H1 (cell line): ENCODE measurements around the gene LRRC45. TPM values are rescaled to one million over a fixed set of nuclear protein-coding genes. Genes with fewer than 3 reads are reported as not detected.

Source experiments
- CTCF ChIA-PET: fragments of 300-600 bp; sonication (Branson Sonifier 250); formaldehyde crosslinking; loops from one replicate; lab custom pipeline; 2021; ENCODE audit not compliant: partially characterized antibody; lab: Charles Lee
- POLR2A ChIA-PET: fragments of 300-600 bp; sonication (Branson Sonifier 250); formaldehyde crosslinking; loops from one replicate; lab custom pipeline; 2021; ENCODE audit warnings: inconsistent platforms; ENCODE audit not compliant: partially characterized antibody; lab: Charles Lee
- DNase-seq, 2 experiments: peaks; one replicate each; pipeline versions ENCODE4 v3.0.0 to v3.0.0-alpha.2; 2010 to 2022; ENCODE audit warnings: low spot score in 2 of 2, low read depth in 1 of 2, mixed read lengths in 1 of 2
- FAIRE-seq: peaks from 2 replicates; lab custom pipeline; 2011; peaks lifted over from hg19 to GRCh38; lab: Jason Lieb, UNC
- H2AFZ ChIP-seq: 2 replicates; pipeline ENCODE4 v1.8.1; 2012; ENCODE audit warnings: low read length, inconsistent platforms
- H2AK5ac ChIP-seq: 2 replicates; pipeline ENCODE4 v1.6.1; 2013; ENCODE audit warnings: low read depth, low read length
- H2BK120ac ChIP-seq: replicated peaks from 2 replicates; pipeline ENCODE3; 2013; ENCODE audit warnings: low read depth, low read length, inconsistent platforms
- H2BK12ac ChIP-seq: 2 replicates; pipeline ENCODE4 v1.6.1; 2013; ENCODE audit warnings: low read depth, low read length
- H2BK15ac ChIP-seq: 2 replicates; pipeline ENCODE4 v1.6.1; 2013; ENCODE audit warnings: low read length
- H2BK20ac ChIP-seq: 2 replicates; pipeline ENCODE4 v1.6.1; 2013; ENCODE audit warnings: low read length
- H2BK5ac ChIP-seq: 2 replicates; pipeline ENCODE4 v1.6.1; 2013; ENCODE audit warnings: low read depth, low read length
- H3K14ac ChIP-seq: 2 replicates; pipeline ENCODE4 v1.6.1; 2013; ENCODE audit warnings: inconsistent platforms; ENCODE audit not compliant: insufficient read length
- H3K18ac ChIP-seq: 2 replicates; pipeline ENCODE4 v1.6.1; 2013; ENCODE audit warnings: low read length; ENCODE audit errors: extremely low read depth
- H3K23ac ChIP-seq: 2 replicates; pipeline ENCODE4 v1.6.1; 2013; ENCODE audit warnings: inconsistent platforms; ENCODE audit not compliant: insufficient read length
- H3K23me2 ChIP-seq: 2 replicates; pipeline ENCODE4 v1.6.1; 2013; ENCODE audit warnings: low read depth, low read length
- H3K27ac ChIP-seq: 2 replicates; pipeline ENCODE4 v1.6.1; 2011; ENCODE audit warnings: low read depth, low read length, inconsistent platforms
- H3K27me3 ChIP-seq, 4 experiments: replicated peaks in 1 of 4; 1 replicate in 1 of 4; 2 replicates in 3 of 4; pipeline versions ENCODE4 v1.6.1 to v1.8.1; 2011 to 2013; ENCODE audit warnings: low read length in 3 of 4, mild to moderate bottlenecking in 3 of 4, inconsistent platforms in 2 of 4, mixed read lengths in 2 of 4, moderate library complexity in 1 of 4; ENCODE audit not compliant: control insufficient read depth in 3 of 4, insufficient read depth in 3 of 4; ENCODE audit errors: extremely low read depth in 1 of 4
- H3K36me3 ChIP-seq, 4 experiments: 2 replicates each; pipeline versions ENCODE4 v1.6.1 to v1.8.1; 2011 to 2013; ENCODE audit warnings: mild to moderate bottlenecking in 4 of 4, low read length in 3 of 4, moderate library complexity in 2 of 4, control low read depth in 1 of 4, inconsistent platforms in 1 of 4; ENCODE audit not compliant: insufficient read depth in 4 of 4, control insufficient read depth in 2 of 4
- H3K4ac ChIP-seq: replicated peaks from 2 replicates; pipeline ENCODE3; 2013; ENCODE audit warnings: low read length, low read depth, mixed read lengths, inconsistent platforms; ENCODE audit not compliant: insufficient read length
- H3K4me1 ChIP-seq, 4 experiments: replicated peaks in 1 of 4; 1 replicate in 1 of 4; 2 replicates in 3 of 4; pipeline versions ENCODE4 v1.6.1 to v1.8.1; 2011 to 2013; ENCODE audit warnings: low read length in 3 of 4, inconsistent platforms in 2 of 4, mixed read lengths in 1 of 4; ENCODE audit not compliant: insufficient read depth in 4 of 4, control insufficient read depth in 3 of 4
- H3K4me2 ChIP-seq, 2 experiments: 2 replicates each; pipeline versions ENCODE4 v1.6.1 to v1.8.1; 2011 to 2013; ENCODE audit warnings: low read depth in 2 of 2, low read length in 2 of 2, control low read depth in 1 of 2, inconsistent platforms in 1 of 2, mild to moderate bottlenecking in 1 of 2; ENCODE audit not compliant: insufficient read depth in 1 of 2
- H3K4me3 ChIP-seq, 4 experiments: fragments of 200-600, 300-600 bp in 1 of 4; sonication (generic), shearing (Covaris generic), sonication (Bioruptor Twin) in 1 of 4; 2 replicates each; pipeline versions ENCODE4 v1.5.1 to v1.8.1; 2011 to 2016; ENCODE audit warnings: low read length in 4 of 4, low read depth in 3 of 4, control low read depth in 2 of 4, inconsistent platforms in 2 of 4, mild to moderate bottlenecking in 2 of 4, mixed read lengths in 1 of 4, moderate library complexity in 1 of 4; ENCODE audit not compliant: insufficient read depth in 2 of 4; ENCODE audit errors: extremely low read depth in 1 of 4
- H3K56ac ChIP-seq: replicated peaks from 2 replicates; pipeline ENCODE3; 2013; ENCODE audit warnings: low read depth, mild to moderate bottlenecking, mixed read lengths, low read length, inconsistent platforms; ENCODE audit not compliant: insufficient read length
- H3K79me1 ChIP-seq: 2 replicates; pipeline ENCODE4 v1.6.1; 2013; ENCODE audit warnings: low read depth, low read length, control low read depth
- H3K79me2 ChIP-seq, 2 experiments: 2 replicates each; pipeline versions ENCODE4 v1.6.1 to v1.8.1; 2012 to 2013; ENCODE audit warnings: low read length in 2 of 2, mild to moderate bottlenecking in 2 of 2, inconsistent platforms in 1 of 2; ENCODE audit not compliant: insufficient read depth in 2 of 2, control insufficient read depth in 1 of 2
- H3K9ac ChIP-seq, 4 experiments: replicated peaks in 1 of 4; 1 replicate in 1 of 4; 2 replicates in 3 of 4; pipeline versions ENCODE4 v1.6.1 to v1.8.1; 2011 to 2013; ENCODE audit warnings: low read depth in 3 of 4, low read length in 3 of 4, control low read depth in 2 of 4, mild to moderate bottlenecking in 2 of 4, moderate library complexity in 2 of 4, inconsistent platforms in 1 of 4; ENCODE audit errors: extremely low read depth in 1 of 4
- H3K9me3 ChIP-seq, 2 experiments: 2 replicates each; pipeline versions ENCODE4 v1.6.1 to v1.8.1; 2012 to 2013; ENCODE audit warnings: mild to moderate bottlenecking in 2 of 2, moderate library complexity in 2 of 2, control low read depth in 1 of 2, inconsistent platforms in 1 of 2, low read depth in 1 of 2, low read length in 1 of 2, mixed read lengths in 1 of 2; ENCODE audit not compliant: insufficient read depth in 2 of 2
- H4K20me1 ChIP-seq, 2 experiments: replicated peaks in 1 of 2; 2 replicates each; pipeline versions ENCODE3 to v1.8.1; 2011 to 2013; ENCODE audit warnings: inconsistent platforms in 2 of 2, low read length in 2 of 2, mild to moderate bottlenecking in 1 of 2; ENCODE audit not compliant: insufficient read depth in 2 of 2, control insufficient read depth in 1 of 2
- H4K5ac ChIP-seq: 2 replicates; pipeline ENCODE4 v1.6.1; 2013; ENCODE audit warnings: low read length, low read depth, mixed read lengths, inconsistent platforms; ENCODE audit not compliant: insufficient read length
- H4K8ac ChIP-seq: 2 replicates; pipeline ENCODE4 v1.8.0; 2013; ENCODE audit warnings: mild to moderate bottlenecking, moderate library complexity, low read length, inconsistent platforms; ENCODE audit not compliant: insufficient read depth; ENCODE audit errors: extremely low read depth
- H4K91ac ChIP-seq: replicated peaks from 2 replicates; pipeline ENCODE3; 2013; ENCODE audit warnings: low read length, mixed read lengths, inconsistent platforms; ENCODE audit not compliant: insufficient read length
- ATF2 ChIP-seq: IDR thresholded peaks from 2 replicates; pipeline ENCODE4 v1.6.1; 2012; ENCODE audit warnings: low read length, inconsistent platforms
- HDAC2 ChIP-seq, 2 experiments: fragments of 300-600 bp in 1 of 2; sonication (generic) in 1 of 2; IDR thresholded peaks; 2 replicates each; pipeline ENCODE4 v1.6.1; 2011 to 2012; ENCODE audit warnings: low read depth in 2 of 2, low read length in 2 of 2, mild to moderate bottlenecking in 2 of 2, moderate library complexity in 2 of 2, borderline replicate concordance in 1 of 2, inconsistent platforms in 1 of 2
- POU5F1 ChIP-seq: IDR thresholded peaks from 2 replicates; pipeline ENCODE4 v1.6.1; 2011; ENCODE audit warnings: low read depth, mild to moderate bottlenecking, low read length, moderate library complexity
- RBBP5 ChIP-seq: IDR thresholded peaks from 2 replicates; pipeline ENCODE4 v1.7.1; 2012; ENCODE audit warnings: low read depth, mild to moderate bottlenecking, inconsistent platforms, low read length, moderate library complexity, borderline replicate concordance
- SIRT6 ChIP-seq: IDR thresholded peaks from one replicate; pipeline ENCODE4 v1.7.1; 2012; ENCODE audit warnings: low read length, inconsistent platforms
- TEAD4 ChIP-seq: IDR thresholded peaks from 2 replicates; pipeline ENCODE4 v1.6.1; 2012; ENCODE audit warnings: low read depth, low read length, inconsistent platforms, mixed read lengths
- ZNF274 ChIP-seq: IDR thresholded peaks from 2 replicates; pipeline ENCODE4 v1.7.0; 2012; ENCODE audit warnings: low read length, borderline replicate concordance; ENCODE audit errors: extremely low read depth
- WGBS, 2 experiments: shearing (Covaris generic) in 1 of 2; methylation state at CpG; one replicate each; pipeline versions ENCODE4 v1.1.6 to v1.1.7; 2013 to 2015; ENCODE audit warnings: low lambda C conversion rate in 2 of 2, mixed read lengths in 2 of 2, inconsistent platforms in 1 of 2, low coverage in 1 of 2, missing lambda C conversion rate in 1 of 2; ENCODE audit not compliant: insufficient replicate concordance in 2 of 2, insufficient coverage in 1 of 2, insufficient read length in 1 of 2; ENCODE audit errors: extremely low coverage in 1 of 2, missing lambda C conversion rate in 1 of 2; 5-methylcytosine and 5-hydroxymethylcytosine counted together
- polyA plus RNA-seq, 7 experiments: library from polyadenylated mRNA; depleted of rRNA in 3 of 7; stranded (reverse) in 5 of 7; unstranded in 2 of 7; fragments of >200 nt in 5 of 7; fragments of 200-250 nt in 2 of 7; gene quantifications; 1 replicate in 5 of 7; 2 replicates in 1 of 7; 4 replicates in 1 of 7; pipeline versions ENCODE4 v1.2.1 to v1.2.3, GENCODE V29; 2011 to 2013; ENCODE audit warnings: missing spikeins in 2 of 7, mixed read lengths in 2 of 7
- total RNA-seq: library from RNA; stranded (reverse); fragmentation: NEBNext Ultra II Directional; extraction: Animal tissue kit (Norgen Biotek cat#: 25700); gene quantifications from 2 replicates; pipeline ENCODE4 v1.2.1, GENCODE V29; 2021
- TF ChIP-seq, protein P1 (sequence below): IDR thresholded peaks from 2 replicates; pipeline ENCODE4 v1.6.1; 2012; ENCODE audit warnings: inconsistent platforms

The LRRC45 gene
- total and polyA plus RNA-seq, 2 of the 8 experiments (the other 6 are each of a cell fraction or from before 2014, with no cell fraction given) = 11.5 to 29.0 TPM

DNA sequence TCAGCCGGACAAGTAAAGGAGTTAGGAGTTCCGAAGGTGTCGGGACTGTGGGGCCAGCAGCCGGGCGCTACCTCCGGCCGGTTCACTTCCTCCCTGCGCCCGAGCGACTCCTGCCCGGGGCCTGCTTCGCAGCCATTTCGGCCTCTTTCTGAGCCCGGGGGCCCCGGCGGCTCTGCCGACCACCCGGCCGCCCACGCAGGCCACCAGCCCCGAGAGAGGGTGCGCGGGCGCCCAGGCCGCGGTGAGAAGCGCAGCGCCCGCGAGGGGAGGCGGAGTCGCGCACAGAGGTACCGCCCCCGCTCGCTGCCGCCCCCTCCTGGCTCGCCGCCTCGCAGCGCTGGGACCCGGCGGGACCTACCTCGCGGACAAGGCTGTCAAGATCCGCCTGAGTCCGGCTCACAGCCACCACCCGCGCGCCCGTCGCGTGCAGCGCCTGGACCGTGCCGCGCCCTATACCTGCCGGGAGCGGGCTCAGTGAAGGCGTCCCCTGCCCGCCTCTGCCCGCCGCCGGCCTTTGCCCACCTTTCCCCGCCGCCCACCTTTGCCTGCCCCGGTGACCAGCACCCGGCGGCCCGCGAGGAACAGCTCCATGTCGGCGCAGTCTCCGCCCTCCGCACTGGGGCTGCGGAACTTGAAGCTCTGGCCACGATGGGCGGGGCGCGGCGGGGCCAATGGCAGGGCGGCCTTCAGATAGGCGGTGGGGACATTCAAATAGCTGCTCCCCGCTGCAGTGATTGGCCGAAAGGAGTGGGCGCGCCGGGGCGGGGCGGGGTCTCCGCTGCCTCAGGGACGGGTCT, 14.2 kb downstream of the LRRC45 start, which contains the start of gene DCXR:
TSS of gene DCXR (minus strand) at position 606 of the 797 bp plus-strand sequence. CDS start at position 591, 15 bp downstream.
- Histone ChIP-seq H3K27me3 (no peaks in the 10 kb centered on the region; a peak in 1 of 7 replicates), H3K27ac (peak within 1 kb of the TSS; percentile 63; the same call in 1 of the 2 replicates), H3K36me3 (no peaks in the 10 kb centered on the region; a peak in 1 of 8 replicates), H2BK12ac (peak within 1 kb of the TSS; percentile 71; the same call in 1 of the 2 replicates), H3K23me2 (peaks cover 10% of the 10 kb centered on the region; the same call in 1 of the 2 replicates), H4K5ac (no peak within 1 kb of the TSS), H3K4me1 (peaks cover 3 to 10% (median 6%) of the 10 kb centered on the region in 4 experiments; a peak in 6 of 7 replicates), H3K9ac (peak within 1 kb of the TSS in 3 of 4 experiments; percentile 48 to 72 (median 48); a peak in 4 of 7 replicates), H3K4me2 (peak within 1 kb of the TSS; percentile 73 to 90), H2AK5ac (no peak within 1 kb of the TSS), H2BK20ac (no peak within 1 kb of the TSS), H3K79me2 (peaks cover 0 to 2% of the 10 kb centered on the region in 2 experiments; a peak in 1 of 4 replicates), H3K9me3 (no peaks in the 10 kb centered on the region), H2BK5ac (no peak within 1 kb of the TSS), H4K8ac (peak within 1 kb of the TSS; percentile 87; the same call in 1 of the 2 replicates), H3K4ac (no peak within 1 kb of the TSS), H4K20me1 (peaks cover 2 to 8% of the 10 kb centered on the region in 2 experiments), H3K56ac (no peak within 1 kb of the TSS), H2BK120ac (no peak within 1 kb of the TSS), H2AFZ (peak within 1 kb of the TSS; percentile 85; the same call in 1 of the 2 replicates), H3K4me3 (peak within 1 kb of the TSS; percentile 49 to 77 (median 66)), H2BK15ac (no peak within 1 kb of the TSS), H3K18ac (peak within 1 kb of the TSS; percentile 19; the same call in 1 of the 2 replicates), H3K79me1 (peaks cover 3% of the 10 kb centered on the region; the same call in 1 of the 2 replicates), H3K23ac (no peak within 1 kb of the TSS), H3K14ac (no peak within 1 kb of the TSS), H4K91ac (no peak within 1 kb of the TSS)
- FAIRE-seq (no peak), DNase-seq (peak; percentile 86 to 97)
- 3% methylated on average over 69 of the region's 92 CpGs; no CpG with 5 or more reads in 1 of the 2 experiments for WGBS, 2 experiments
- CTCF ChIA-PET = interaction anchor here (0.6 to 4.1 kb wide), 19 partner anchors 8 to 170 kb away, joined by 3 to 21 read pairs (median 4); partner anchors contain the start of genes CENPX, GPS1 and RFNG
- POLR2A ChIA-PET = interaction anchor here (0.9 to 1.8 kb wide), 8 partner anchors 14 to 167 kb away, joined by 3 to 9 read pairs (median 6); partner anchors contain the start of genes CENPX, FASN, GPS1 and LRRC45
- peak in 1 of 2 experiments; percentile 80; a peak in 1 of 4 replicates for TF ChIP-seq HDAC2 (IDR thresholded peaks at IDR 0.05; ENCODE audit: borderline replicate concordance in 1 of 2, low read depth in 2 of 2, low read length in 2 of 2)
- no peak for TF ChIP-seq TEAD4
- TF ChIP-seq POU5F1 = no peak
- TF ChIP-seq RBBP5 = no peak; the same call in 1 of the 2 replicates
- TF ChIP-seq, protein P1, sequence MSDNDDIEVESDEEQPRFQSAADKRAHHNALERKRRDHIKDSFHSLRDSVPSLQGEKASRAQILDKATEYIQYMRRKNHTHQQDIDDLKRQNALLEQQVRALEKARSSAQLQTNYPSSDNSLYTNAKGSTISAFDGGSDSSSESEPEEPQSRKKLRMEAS = peak; percentile 87
- TF ChIP-seq ATF2 = no peak
- TF ChIP-seq SIRT6 = no peak
- no peak for TF ChIP-seq ZNF274
